ENCODE data around the gene IGF2BP2. TPM values are rescaled to one million over a fixed set of nuclear protein-coding genes. Genes with fewer than 3 reads are reported as not detected.
A peak's percentile ranks its signal among the peaks of the same experiment; 100 is the strongest.

Gene IGF2BP2
- total and polyA plus RNA-seq, 2 of the 8 experiments (the other 6 are each of a cell fraction or from before 2014, with no cell fraction given), result 7.4 to 121 TPM

- Histone ChIP-seq H3K4ac (replicated peaks; ENCODE audit: insufficient read length, low read depth, low read length) (no peak overlapping the region), H2BK15ac (ENCODE audit: low read length) (no peak overlapping the region), H3K27me3 (replicated peaks in 1 of 4; ENCODE audit: control insufficient read depth in 3 of 4, extremely low read depth in 1 of 4, insufficient read depth in 3 of 4, low read length in 3 of 4) (no peaks in the 10 kb centered on the region), H3K23ac (ENCODE audit: insufficient read length) (no peak overlapping the region), H3K36me3 (ENCODE audit: control insufficient read depth in 2 of 4, insufficient read depth in 4 of 4, low read length in 3 of 4) (no peaks in the 10 kb centered on the region; a peak in 1 of 8 replicates), H2BK20ac (ENCODE audit: low read length) (no peak overlapping the region), H3K27ac (ENCODE audit: low read depth, low read length) (no peak overlapping the region), H2AFZ (ENCODE audit: low read length) (no peak overlapping the region), H3K23me2 (ENCODE audit: low read depth, low read length) (no peaks in the 10 kb centered on the region), H2AK5ac (ENCODE audit: low read depth, low read length) (no peak overlapping the region), H4K91ac (replicated peaks; ENCODE audit: insufficient read length, low read length) (no peak overlapping the region), H3K9ac (replicated peaks in 1 of 4; ENCODE audit: extremely low read depth in 1 of 4, low read depth in 3 of 4, low read length in 3 of 4) (no peak overlapping the region), H3K4me3 (ENCODE audit: extremely low read depth in 1 of 4, insufficient read depth in 2 of 4, low read depth in 3 of 4, low read length in 4 of 4) (no peak overlapping the region), H3K18ac (ENCODE audit: extremely low read depth, low read length) (no peak overlapping the region), H3K79me1 (ENCODE audit: low read depth, low read length) (peaks cover 6% of the 10 kb centered on the region), H3K4me1 (replicated peaks in 1 of 4; ENCODE audit: control insufficient read depth in 3 of 4, insufficient read depth in 4 of 4, low read length in 3 of 4) (peaks cover 7 to 40% (median 26%) of the 10 kb centered on the region in 4 experiments; a peak in 6 of 7 replicates), H2BK120ac (replicated peaks; ENCODE audit: low read depth, low read length) (no peak overlapping the region), H4K20me1 (replicated peaks in 1 of 2; ENCODE audit: control insufficient read depth in 1 of 2, insufficient read depth in 2 of 2, low read length in 2 of 2) (peaks cover 0 to 11% of the 10 kb centered on the region in 2 experiments), H4K5ac (ENCODE audit: insufficient read length, low read depth, low read length) (no peak overlapping the region), H4K8ac (ENCODE audit: extremely low read depth, insufficient read depth, low read length) (no peak overlapping the region), H3K56ac (replicated peaks; ENCODE audit: insufficient read length, low read depth, low read length) (peak overlapping the region; percentile 62), H3K14ac (ENCODE audit: insufficient read length) (no peak overlapping the region), H2BK5ac (ENCODE audit: low read depth, low read length) (no peak overlapping the region), H3K9me3 (ENCODE audit: insufficient read depth in 2 of 2, low read depth in 1 of 2, low read length in 1 of 2) (no peaks in the 10 kb centered on the region), H3K4me2 (ENCODE audit: insufficient read depth in 1 of 2, low read depth in 2 of 2, low read length in 2 of 2) (no peak overlapping the region), H3K79me2 (ENCODE audit: control insufficient read depth in 1 of 2, insufficient read depth in 2 of 2, low read length in 2 of 2) (peaks cover 13 to 94% of the 10 kb centered on the region in 2 experiments), H2BK12ac (ENCODE audit: low read depth, low read length) (no peak overlapping the region)
- WGBS, 2 experiments (ENCODE audit: extremely low coverage in 1 of 2, insufficient coverage in 1 of 2, insufficient read length in 1 of 2, insufficient replicate concordance in 2 of 2, low coverage in 1 of 2, low lambda C conversion rate in 2 of 2, missing lambda C conversion rate in 1 of 2), result 77% methylated on average over 3 of the region's 3 CpGs; no CpG with 5 or more reads in 1 of the 2 experiments
- DNase-seq (ENCODE audit: low read depth in 1 of 2, low spot score in 2 of 2) (no peak), FAIRE-seq (no peak)
- ChIA-PET POLR2A (ENCODE audit: partially characterized antibody) (interaction anchor here (1.3 kb wide), 1 partner anchor 41 kb away, joined by 3 read pairs; no protein-coding TSS in a partner anchor), CTCF (ENCODE audit: partially characterized antibody) (interaction anchor here (0.5 to 6.8 kb wide), 9 partner anchors 13 to 331 kb away, joined by 3 to 43 read pairs (median 4); no protein-coding TSS in a partner anchor)
- TF ChIP-seq KDM5A (IDR thresholded peaks at IDR 0.05; ENCODE audit: low read length), result no peak
- no peak for TF ChIP-seq EZH2 (IDR thresholded peaks at IDR 0.05; ENCODE audit: low read depth, low read length, severe bottlenecking)
- no peak for TF ChIP-seq KDM4A (IDR thresholded peaks at IDR 0.05; ENCODE audit: low read depth, low read length, severe bottlenecking)
Observed at GRCh38 chr3:185781759-185782158, 43.1 kb downstream of the IGF2BP2 start.

Measured in H1 (cell line).